ENCODE data around the gene GUCA1A.

- no peak for TF ChIP-seq CTCF (conservative IDR thresholded peaks at IDR 0.05; ENCODE audit: low read length)
- no peak for TF ChIP-seq EZH2phosphoT487 (IDR thresholded peaks at IDR 0.05; ENCODE audit: borderline replicate concordance, low read depth, low read length)
Observed at GRCh38 chr6:42184475-42184874, 11.3 kb downstream of the GUCA1A start.
